Loucy (cell line): ENCODE data around the gene PLIN5.

Source experiments
- EZH2phosphoT487 ChIP-seq: fragments of 200-600 bp; IDR thresholded peaks from 2 replicates; pipeline ENCODE4 v1.6.1; 2018; ENCODE audit warnings: antibody characterized with exemption, mild to moderate bottlenecking, moderate library complexity, borderline replicate concordance
- TF ChIP-seq, protein P1 (sequence below): fragments of 200-600 bp; sonication (generic); conservative IDR thresholded peaks from 2 replicates; pipeline ENCODE4 v1.5.1; 2014; ENCODE audit warnings: mild to moderate bottlenecking, antibody characterized with exemption, low read length

DNA sequence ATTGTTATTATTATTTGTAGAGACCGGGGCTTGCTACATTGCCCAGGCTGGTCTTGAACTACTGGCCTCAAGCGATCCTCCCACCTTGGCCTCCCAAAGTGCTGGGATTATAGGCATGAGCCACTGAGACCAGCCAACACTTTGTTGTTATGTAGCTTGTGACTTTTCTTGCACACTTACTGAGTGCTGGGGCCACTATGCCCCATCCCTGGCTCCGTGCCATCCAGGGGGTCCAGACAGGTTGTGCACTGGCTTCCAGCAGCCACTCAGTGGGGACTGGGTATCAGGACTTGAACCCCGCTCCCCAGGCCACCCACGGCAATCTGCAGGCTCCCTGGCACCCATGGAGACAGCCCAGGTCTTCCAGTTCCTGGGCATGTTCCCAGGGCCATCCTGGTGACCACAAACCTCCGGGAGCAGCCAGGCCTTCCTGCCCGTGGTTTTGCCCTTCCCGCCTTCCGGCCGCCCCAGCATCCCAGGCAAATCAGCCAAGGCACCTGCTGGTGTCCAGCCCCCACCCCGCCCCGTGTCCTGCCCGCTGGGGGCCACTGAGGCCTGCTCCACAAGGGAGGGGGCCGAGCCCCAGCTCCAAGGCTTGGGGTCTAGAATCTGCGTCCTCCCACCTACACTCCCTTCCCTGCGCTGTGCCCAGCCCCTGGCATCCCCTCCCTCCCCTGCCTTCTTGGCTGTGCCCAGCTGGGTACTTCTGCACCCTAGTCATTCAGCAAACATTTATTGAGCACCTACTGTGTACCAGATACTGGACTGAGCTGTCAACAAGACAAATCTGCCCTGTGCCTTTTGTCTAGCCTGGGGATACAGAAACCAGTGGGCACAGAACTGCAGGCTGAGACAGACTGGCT lies 48.2 kb upstream of the PLIN5 start:
- TF ChIP-seq, protein P1, sequence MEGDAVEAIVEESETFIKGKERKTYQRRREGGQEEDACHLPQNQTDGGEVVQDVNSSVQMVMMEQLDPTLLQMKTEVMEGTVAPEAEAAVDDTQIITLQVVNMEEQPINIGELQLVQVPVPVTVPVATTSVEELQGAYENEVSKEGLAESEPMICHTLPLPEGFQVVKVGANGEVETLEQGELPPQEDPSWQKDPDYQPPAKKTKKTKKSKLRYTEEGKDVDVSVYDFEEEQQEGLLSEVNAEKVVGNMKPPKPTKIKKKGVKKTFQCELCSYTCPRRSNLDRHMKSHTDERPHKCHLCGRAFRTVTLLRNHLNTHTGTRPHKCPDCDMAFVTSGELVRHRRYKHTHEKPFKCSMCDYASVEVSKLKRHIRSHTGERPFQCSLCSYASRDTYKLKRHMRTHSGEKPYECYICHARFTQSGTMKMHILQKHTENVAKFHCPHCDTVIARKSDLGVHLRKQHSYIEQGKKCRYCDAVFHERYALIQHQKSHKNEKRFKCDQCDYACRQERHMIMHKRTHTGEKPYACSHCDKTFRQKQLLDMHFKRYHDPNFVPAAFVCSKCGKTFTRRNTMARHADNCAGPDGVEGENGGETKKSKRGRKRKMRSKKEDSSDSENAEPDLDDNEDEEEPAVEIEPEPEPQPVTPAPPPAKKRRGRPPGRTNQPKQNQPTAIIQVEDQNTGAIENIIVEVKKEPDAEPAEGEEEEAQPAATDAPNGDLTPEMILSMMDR, result no peak
- no peak for TF ChIP-seq EZH2phosphoT487
